ENCODE data around the gene ANKS1A.

DNA sequence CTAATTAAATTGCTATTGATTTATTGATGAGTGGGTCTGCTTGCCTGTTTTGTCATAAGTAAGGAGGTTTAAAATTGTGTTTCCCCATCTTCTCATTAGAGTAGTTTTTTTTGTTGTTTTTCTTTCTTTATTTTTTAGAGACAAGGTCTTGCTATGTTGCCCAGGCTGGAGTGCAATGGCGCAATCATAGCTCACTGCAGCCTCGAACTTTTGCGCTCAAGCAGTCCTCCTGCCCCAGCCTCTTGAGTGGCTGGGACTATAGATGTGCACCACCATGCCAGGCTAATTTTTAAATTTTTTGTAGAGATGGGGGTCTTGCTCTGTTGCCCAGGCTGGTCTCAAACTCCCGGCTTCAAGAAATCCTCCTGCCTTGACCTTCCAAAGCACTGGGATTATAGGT, 31.0 kb downstream of the ANKS1A start:
- TF ChIP-seq, protein P1, sequence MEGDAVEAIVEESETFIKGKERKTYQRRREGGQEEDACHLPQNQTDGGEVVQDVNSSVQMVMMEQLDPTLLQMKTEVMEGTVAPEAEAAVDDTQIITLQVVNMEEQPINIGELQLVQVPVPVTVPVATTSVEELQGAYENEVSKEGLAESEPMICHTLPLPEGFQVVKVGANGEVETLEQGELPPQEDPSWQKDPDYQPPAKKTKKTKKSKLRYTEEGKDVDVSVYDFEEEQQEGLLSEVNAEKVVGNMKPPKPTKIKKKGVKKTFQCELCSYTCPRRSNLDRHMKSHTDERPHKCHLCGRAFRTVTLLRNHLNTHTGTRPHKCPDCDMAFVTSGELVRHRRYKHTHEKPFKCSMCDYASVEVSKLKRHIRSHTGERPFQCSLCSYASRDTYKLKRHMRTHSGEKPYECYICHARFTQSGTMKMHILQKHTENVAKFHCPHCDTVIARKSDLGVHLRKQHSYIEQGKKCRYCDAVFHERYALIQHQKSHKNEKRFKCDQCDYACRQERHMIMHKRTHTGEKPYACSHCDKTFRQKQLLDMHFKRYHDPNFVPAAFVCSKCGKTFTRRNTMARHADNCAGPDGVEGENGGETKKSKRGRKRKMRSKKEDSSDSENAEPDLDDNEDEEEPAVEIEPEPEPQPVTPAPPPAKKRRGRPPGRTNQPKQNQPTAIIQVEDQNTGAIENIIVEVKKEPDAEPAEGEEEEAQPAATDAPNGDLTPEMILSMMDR (IDR thresholded peaks at IDR 0.05), result no peak
- TF ChIP-seq POLR2A (IDR thresholded peaks at IDR 0.05), result no peak

Measured in testis (tissue), 2 donors.